Stimulated activated CD8-positive, alpha-beta memory T cell treated with anti-CD3 and anti-CD28 coated beads, Interleukin-4, amount 100 ng/mL, for 4 hours (primary cell): ENCODE data around the gene TMED7.

Experiments used
- DNase-seq, 2 donors: peaks; one replicate each; pipeline ENCODE4 v3.0.0-alpha.2; 2020; ENCODE audit warnings: low read depth in 2 of 2, low spot score in 1 of 2

The TMED7 gene

DNA sequence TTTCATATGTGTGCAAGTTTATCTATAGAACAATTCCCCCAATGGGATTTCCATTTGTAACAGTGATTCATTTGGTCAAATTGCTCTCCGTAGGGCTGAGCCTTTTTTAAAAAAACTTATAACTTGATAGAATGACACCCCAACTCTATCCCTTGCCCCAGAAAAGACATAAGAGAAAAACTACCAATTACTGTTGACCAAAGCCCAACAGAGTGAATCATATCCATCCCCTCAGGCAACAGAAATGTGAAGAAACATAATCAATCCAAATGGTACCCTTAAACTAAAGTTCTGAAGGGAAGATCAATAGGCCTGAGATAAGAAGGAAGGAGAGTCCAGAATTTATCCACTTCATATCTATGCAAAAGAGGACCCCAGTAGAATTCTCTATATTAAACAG is 41.3 kb downstream of the TMED7 start:
- DNase-seq, result no peak

DNA sequence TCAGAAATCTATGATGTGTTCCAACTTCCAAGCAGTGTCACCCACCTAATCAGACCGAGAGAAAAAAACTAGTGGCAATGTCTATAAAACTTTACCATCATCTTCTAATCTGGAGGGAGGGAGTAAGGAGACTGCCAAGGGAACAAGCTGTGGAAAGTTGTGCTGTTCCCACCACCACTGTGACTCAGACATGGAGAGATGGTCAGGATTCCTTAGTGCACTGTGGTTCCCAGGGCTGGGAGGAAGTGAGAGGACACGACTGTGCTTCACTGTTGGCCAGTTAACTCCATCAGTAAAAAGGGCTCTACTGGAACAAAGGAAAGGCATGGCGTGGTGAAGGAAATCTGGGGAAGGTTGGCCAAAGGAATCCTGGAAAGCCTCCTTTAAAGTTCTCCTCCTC is 42.4 kb downstream of the TMED7 start:
- DNase-seq, result no peak

DNA sequence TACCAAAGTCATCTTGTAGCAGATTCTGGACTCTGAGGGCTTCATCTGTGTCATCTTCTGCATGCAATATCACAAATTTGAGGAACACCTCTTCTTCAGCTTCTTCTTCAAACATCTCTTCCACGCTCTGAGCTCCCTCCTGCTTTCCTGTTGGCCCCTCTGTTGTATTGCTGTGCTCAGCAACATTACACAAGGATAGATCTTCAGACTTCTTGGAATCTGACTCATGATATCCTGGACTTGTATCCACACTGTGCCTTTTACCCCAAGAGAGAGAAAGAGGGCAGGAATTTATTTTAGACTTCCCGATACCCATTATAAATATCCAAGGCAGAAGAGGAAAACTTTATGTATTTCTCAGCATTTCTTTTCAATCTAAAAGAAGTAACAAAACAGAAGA is 44.9 kb downstream of the TMED7 start:
- no peak for DNase-seq

DNA sequence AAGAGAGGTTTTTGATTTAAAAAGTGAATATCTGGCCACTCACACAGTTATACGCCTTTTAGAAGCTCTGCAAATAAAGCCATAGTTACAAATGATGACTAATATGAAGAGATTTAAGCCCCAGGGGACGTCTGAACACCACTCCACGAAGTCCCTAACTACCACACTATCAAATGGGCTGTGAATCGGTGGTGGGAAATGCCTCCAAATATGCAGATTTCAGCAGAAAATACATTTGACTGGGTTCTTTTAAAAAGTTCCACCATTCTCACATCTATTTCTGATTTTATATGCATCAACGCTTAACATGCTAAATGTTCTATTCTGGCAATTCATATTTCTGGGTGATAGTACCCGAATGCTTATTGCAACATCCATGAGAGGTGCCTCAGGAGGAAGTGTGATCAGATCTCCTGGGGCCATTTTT is 46.1 kb downstream of the TMED7 start:
- no peak for DNase-seq

DNA sequence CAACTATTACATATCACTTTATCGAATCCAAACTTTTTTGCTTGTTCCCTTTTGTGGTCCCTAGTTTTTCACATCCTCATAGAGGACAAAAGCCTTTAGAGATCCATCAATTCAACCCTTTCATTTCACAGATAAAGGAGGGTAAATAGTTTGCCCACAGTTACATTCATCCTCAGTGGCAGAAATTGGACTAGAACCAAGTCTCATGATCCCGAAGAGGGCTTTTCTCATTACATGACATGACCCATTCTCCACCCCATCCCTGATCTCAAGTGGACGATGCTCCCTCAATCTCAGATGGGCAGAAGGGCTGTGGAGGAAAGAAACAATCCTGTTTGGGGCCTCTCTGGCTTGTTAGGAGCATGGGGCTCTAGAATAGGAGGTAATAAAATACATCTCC is 46.6 kb downstream of the TMED7 start:
- DNase-seq, result no peak

DNA sequence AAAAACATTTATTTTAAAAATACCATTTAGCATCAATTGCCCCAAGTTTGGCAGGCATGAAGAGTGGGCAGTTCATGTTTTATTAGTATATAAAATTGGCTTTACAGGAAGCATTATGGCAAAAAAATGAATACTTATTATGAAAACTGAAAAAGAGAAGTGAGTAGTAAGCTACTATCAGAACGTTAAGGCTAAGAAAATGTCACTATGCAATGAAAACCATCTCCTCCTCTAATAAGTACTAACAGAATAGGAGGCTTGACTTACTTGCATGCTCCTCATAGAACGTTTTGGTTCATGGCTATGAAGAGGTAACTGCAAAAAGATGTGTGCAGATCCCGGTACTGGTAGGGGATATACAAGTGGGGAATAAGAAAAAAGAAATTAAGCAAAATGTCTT is 47.2 kb downstream of the TMED7 start:
- DNase-seq, result no peak

DNA sequence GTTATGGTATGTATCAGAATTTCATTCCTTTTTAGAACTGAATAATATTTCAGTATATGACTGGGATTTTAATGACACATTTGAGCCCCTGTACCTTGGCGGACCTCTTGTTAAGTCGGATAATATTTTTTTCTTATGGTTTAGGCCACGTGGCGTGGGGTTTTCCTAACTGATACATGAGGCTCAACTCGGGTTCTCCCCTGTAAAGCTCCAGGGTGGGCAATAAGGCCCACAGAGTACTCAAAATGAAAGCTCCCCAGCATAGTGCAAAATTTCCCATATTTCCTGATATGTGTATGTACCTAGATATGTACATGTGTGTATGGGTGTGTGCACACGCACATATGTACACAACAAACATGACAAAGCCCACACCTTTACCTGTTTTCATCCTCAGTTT is 48.1 kb downstream of the TMED7 start:
- no peak for DNase-seq

DNA sequence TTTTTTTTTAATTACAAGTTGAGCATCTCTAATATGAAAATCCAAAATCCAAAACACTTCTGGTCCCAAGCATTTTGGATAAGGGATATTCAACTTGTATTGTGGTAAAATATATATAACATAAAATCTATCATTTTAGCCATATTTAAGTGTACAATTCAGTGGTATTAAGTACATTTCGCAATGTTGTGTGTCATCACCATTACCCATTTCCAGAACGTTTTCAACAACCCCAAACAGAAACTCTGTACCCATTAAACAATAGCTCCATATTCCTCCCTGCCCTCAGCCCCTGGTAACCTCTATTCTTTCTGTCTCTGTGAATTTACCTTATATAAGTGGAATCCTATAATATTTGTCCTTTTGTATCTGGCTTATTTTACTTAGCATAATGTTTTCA is 48.5 kb downstream of the TMED7 start:
- no peak for DNase-seq

DNA sequence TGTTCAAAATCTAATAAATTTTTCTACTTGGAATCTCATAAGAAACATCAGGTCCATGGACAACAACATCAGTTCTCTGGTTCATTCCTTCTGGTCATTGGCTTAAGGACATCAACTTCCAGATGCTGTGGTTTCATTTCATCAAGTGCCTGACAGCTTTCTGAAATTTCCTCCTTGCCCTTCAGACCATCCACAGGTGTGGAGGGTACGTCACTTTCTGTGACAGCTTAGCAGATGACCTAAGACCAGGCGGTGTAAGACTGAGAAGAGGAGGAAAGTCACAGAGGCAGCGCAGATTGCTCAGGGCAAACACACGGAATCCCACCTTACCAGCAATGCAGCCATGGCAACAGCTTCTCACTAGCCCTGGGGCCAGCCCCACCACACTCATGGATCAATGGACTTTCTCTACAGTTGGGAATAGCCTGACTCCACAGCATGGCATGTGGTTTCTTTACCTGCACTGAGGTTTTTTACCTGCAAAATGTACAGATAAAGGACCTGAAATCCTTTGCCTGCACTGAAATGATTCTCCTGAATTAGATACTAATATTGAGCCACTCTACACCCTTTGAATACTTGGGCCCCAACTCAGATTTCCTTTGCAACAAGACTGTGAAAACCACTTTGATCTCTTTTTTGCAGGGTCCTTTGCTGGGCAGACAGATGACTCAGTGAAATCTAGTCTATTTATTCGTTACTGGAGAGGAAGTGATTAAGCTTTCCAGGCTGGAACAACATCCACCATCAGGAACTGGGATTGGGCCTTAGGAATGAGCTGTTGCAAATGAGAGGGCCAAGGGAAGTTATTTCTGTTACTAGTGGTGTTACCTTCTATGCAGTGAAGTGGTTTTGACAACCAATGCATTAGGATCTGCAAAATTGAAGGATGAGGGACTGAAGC is 50.4 kb downstream of the TMED7 start:
- no peak for DNase-seq

DNA sequence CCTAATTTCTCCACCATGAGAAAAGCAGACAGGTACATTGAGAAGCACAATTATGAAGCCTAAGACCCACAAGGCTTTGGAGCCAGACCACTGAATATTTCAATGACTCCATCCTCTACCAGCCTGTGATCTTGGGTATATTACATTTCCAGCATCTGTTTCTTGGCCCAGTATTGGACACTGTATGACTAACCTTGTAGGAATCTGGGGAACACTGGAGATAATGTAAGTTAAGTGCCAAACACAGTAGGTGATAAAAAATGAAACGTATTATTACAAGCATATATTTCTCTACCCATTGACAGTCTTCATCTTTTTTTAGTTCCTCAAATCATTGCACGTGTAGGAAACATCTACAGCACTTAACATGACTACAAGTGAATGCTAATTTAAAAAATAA is 52.7 kb downstream of the TMED7 start:
- DNase-seq, result no peak

DNA sequence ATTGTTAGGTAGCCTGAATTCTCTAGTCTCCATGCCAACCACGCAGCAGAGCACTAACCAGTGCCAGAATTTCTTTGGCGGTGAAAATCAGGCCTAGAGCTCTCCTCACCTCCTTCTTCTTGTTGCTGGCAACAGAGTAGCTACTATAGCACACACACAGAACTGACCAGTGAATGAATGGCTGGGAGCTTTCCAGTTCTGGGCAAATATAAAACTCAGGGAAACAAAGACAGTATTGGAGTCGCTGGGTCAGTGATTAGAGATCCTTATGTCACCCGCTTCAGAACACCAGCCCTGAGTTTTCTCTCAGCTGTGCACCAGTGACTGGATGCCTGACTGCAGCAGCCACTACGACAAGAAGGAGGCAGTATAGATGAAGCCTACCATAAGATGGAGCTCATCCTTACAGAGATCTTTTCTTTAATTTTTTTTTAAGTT is 54.4 kb downstream of the TMED7 start:
- DNase-seq, result no peak

DNA sequence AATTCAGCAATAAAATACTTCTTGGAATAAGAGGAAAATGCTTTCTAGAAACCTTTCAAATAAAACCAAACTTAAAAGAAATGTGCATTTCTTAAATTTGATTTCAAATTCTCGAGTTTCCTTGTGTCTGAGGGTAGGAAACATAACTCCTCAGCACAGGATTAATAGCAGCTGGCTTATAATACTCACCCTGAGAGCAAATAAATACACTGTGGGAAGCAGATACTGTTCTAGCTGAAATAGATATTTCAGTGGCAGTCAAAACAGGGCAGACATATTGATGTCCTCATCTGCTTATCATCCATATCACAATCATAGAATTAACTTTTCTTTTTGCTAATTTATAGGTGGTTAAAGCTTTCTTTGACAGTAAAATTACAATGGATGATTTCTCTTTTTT is 57.2 kb downstream of the TMED7 start:
- DNase-seq, result no peak

DNA sequence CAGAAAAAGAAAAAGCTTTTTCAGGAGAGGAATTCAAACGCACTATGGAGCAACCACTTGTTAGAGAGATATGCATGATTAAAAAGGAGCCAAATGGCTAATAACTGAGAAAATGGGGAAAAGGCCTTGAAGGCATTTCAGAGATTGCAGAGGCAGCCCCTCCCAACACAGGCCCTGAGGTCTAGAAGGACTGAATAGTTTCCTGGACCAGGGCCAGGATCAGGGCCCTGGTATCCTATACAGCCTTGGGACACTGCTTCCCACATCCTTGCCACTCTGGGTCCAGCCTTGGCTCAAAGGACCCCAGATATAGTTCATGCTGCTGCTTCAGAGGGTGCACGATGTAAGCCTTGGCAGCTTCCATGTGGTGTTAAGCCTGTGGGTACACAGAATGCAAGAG is 60.6 kb downstream of the TMED7 start:
- DNase-seq, result no peak
